Liver (tissue), 9 donors: Measurements from ENCODE around the gene TNFRSF25. TPM values are rescaled to one million over a fixed set of nuclear protein-coding genes. Genes with fewer than 3 reads are reported as not detected.

ENCODE experiments used
- DNase-seq: peaks from one replicate; pipeline ENCODE4 v3.0.0-alpha.2; 2017; ENCODE audit warnings: low spot score
- H3K27ac ChIP-seq, 2 donors: one replicate each; pipeline ENCODE4 v1.7.0; 2013; ENCODE audit warnings: inconsistent platforms in 2 of 2, low read length in 2 of 2, control low read depth in 1 of 2, low read depth in 1 of 2, mild to moderate bottlenecking in 1 of 2
- H3K27me3 ChIP-seq, 4 donors: one replicate each; pipeline versions ENCODE4 v1.6.1 to v1.7.0; 2013; ENCODE audit warnings: low read length in 3 of 4, inconsistent platforms in 1 of 4, mild to moderate bottlenecking in 1 of 4, moderate library complexity in 1 of 4; ENCODE audit not compliant: control insufficient read depth in 4 of 4, insufficient read depth in 4 of 4
- H3K36me3 ChIP-seq, 4 donors: one replicate each; pipeline versions ENCODE4 v1.6.1 to v1.7.0; 2013; ENCODE audit warnings: low read length in 3 of 4, mild to moderate bottlenecking in 3 of 4, low read depth in 1 of 4, moderate library complexity in 1 of 4; ENCODE audit not compliant: control insufficient read depth in 4 of 4, insufficient read depth in 3 of 4
- H3K4me1 ChIP-seq, 4 donors: one replicate each; pipeline versions ENCODE4 v1.6.1 to v1.7.0; 2013; ENCODE audit warnings: low read length in 3 of 4, mild to moderate bottlenecking in 3 of 4, moderate library complexity in 1 of 4; ENCODE audit not compliant: control insufficient read depth in 4 of 4, insufficient read depth in 4 of 4
- H3K4me3 ChIP-seq, 3 donors: one replicate each; pipeline versions ENCODE4 v1.6.1 to v1.7.0; 2013; ENCODE audit warnings: low read length in 3 of 3, control low read depth in 1 of 3, low read depth in 1 of 3, mild to moderate bottlenecking in 1 of 3
- H3K9ac ChIP-seq, 2 donors: one replicate each; pipeline ENCODE4 v1.7.0; 2013; ENCODE audit warnings: low read length in 2 of 2, mild to moderate bottlenecking in 2 of 2, moderate library complexity in 2 of 2, control low read depth in 1 of 2, low read depth in 1 of 2
- H3K9me3 ChIP-seq, 4 donors: one replicate each; pipeline versions ENCODE4 v1.6.1 to v1.7.0; 2013; ENCODE audit warnings: low read length in 3 of 4; ENCODE audit not compliant: control insufficient read depth in 4 of 4
- CTCF ChIP-seq: fragments of 150-350 bp; IDR thresholded peaks from 2 replicates; pipeline ENCODE4 v1.5.1; 2017; ENCODE audit warnings: improper control_type of control experiment, low read depth, low read length; ENCODE audit not compliant: missing input control
- EGR1 ChIP-seq, 2 donors: IDR thresholded peaks; 2 replicates each; pipeline ENCODE4 v1.6.1; 2016 to 2018; ENCODE audit warnings: antibody characterized with exemption in 2 of 2, low read depth in 2 of 2
- FOXA1 ChIP-seq: IDR thresholded peaks from 2 replicates; pipeline ENCODE4 v1.6.1; 2016; ENCODE audit warnings: antibody characterized with exemption
- FOXA2 ChIP-seq: IDR thresholded peaks from 2 replicates; pipeline ENCODE4 v1.6.1; 2016; ENCODE audit warnings: antibody characterized with exemption
- JUND ChIP-seq, 2 donors: IDR thresholded peaks; 2 replicates each; pipeline ENCODE4 v1.6.1; 2016; ENCODE audit warnings: antibody characterized with exemption in 2 of 2
- NR2F2 ChIP-seq: IDR thresholded peaks from 2 replicates; pipeline ENCODE4 v1.6.1; 2016; ENCODE audit warnings: antibody characterized with exemption
- RAD21 ChIP-seq, 2 donors: IDR thresholded peaks; 2 replicates each; pipeline ENCODE4 v1.6.1; 2016; ENCODE audit warnings: antibody characterized with exemption in 2 of 2, mild to moderate bottlenecking in 2 of 2
- REST ChIP-seq: IDR thresholded peaks from 2 replicates; pipeline ENCODE4 v1.6.1; 2016; ENCODE audit warnings: antibody characterized with exemption, mild to moderate bottlenecking
- RXRA ChIP-seq, 2 donors: IDR thresholded peaks; 2 replicates each; pipeline ENCODE4 v1.6.1; 2017 to 2018; ENCODE audit warnings: antibody characterized with exemption in 2 of 2, mild to moderate bottlenecking in 1 of 2
- SP1 ChIP-seq: IDR thresholded peaks from 2 replicates; pipeline ENCODE4 v1.6.1; 2018; ENCODE audit warnings: antibody characterized with exemption, mild to moderate bottlenecking
- ZBTB33 ChIP-seq: IDR thresholded peaks from 2 replicates; pipeline ENCODE4 v1.6.1; 2016; ENCODE audit warnings: antibody characterized with exemption
- WGBS: extraction: QIAGEN DNeasy Blood & Tissue Kit; methylation state at CpG from one replicate; pipeline ENCODE4 v1.1.7; 2013; 5-methylcytosine and 5-hydroxymethylcytosine counted together
- polyA plus RNA-seq, 2 donors: library from polyadenylated mRNA; stranded (reverse) in 1 of 2; unstranded in 1 of 2; fragments of 200-250 nt in 1 of 2; fragments of >200 nt in 1 of 2; fragmentation: Nextera tagmentation in 1 of 2; extraction: Ambion mirVana in 1 of 2; gene quantifications; one replicate each; pipeline versions ENCODE4 v1.2.1 to v1.2.3, GENCODE V29; 2013 to 2015
- total RNA-seq, 2 donors: library from RNA; depleted of rRNA; stranded (reverse); fragments of >200 nt; gene quantifications; one replicate each; pipeline ENCODE4 v1.2.3, GENCODE V29; 2014
- donor health status: healthy.
- donor health status: healthy.
- donor health status: healthy.
- donor health status: healthy.
- donor health status: healthy.

Gene TNFRSF25
- total and polyA plus RNA-seq, 4 donors, result 0.78 to 2.6 (median 2.0) TPM

GRCh38 chr1:6483761-6484117 lies 17.8 kb upstream of the TNFRSF25 start:
- 92% methylated on average over 7 of the region's 7 CpGs for WGBS
- Histone ChIP-seq H3K4me1 (peaks cover 0 to 12% (median 4%) of the 10 kb centered on the region in 4 donors), H3K27me3 (no peaks in the 10 kb centered on the region), H3K4me3 (no peak overlapping the region), H3K36me3 (no peaks in the 10 kb centered on the region), H3K9ac (no peak overlapping the region), H3K9me3 (no peaks in the 10 kb centered on the region), H3K27ac (no peak overlapping the region)
- no peak for DNase-seq
- TF ChIP-seq SP1, result no peak
- TF ChIP-seq CTCF, result no peak
- TF ChIP-seq RAD21 (IDR thresholded peaks at IDR 0.05), result no peak
- TF ChIP-seq RXRA (IDR thresholded peaks at IDR 0.05), result no peak
- no peak for TF ChIP-seq FOXA1
- TF ChIP-seq NR2F2, result no peak
- TF ChIP-seq FOXA2, result no peak

- H3K9me3 ChIP-seq, result no peaks in the 10 kb centered on the region
- H3K4me3 ChIP-seq, result no peak overlapping the region
- no peak for DNase-seq
- no peaks in the 10 kb centered on the region for H3K36me3 ChIP-seq
- H3K9ac ChIP-seq, result no peak overlapping the region
- WGBS, result 77% methylated on average over 14 of the region's 14 CpGs
- peaks cover 0 to 12% (median 4%) of the 10 kb centered on the region in 4 donors for H3K4me1 ChIP-seq
- no peak overlapping the region for H3K27ac ChIP-seq
- no peak for TF ChIP-seq CTCF
- TF ChIP-seq JUND (IDR thresholded peaks at IDR 0.05), result no peak
- no peak for TF ChIP-seq EGR1 (IDR thresholded peaks at IDR 0.05; ENCODE audit: low read depth in 2 of 2)
- no peak for TF ChIP-seq SP1
- no peak for TF ChIP-seq ZBTB33
- H3K27me3 ChIP-seq, result no peaks in the 10 kb centered on the region
These were observed 17.2 kb upstream of the TNFRSF25 start for GRCh38 chr1:6483017-6483760.

- no peak for DNase-seq
- Histone ChIP-seq H3K4me3 (no peak overlapping the region), H3K9me3 (no peaks in the 10 kb centered on the region), H3K27ac (no peak overlapping the region), H3K36me3 (no peaks in the 10 kb centered on the region), H3K4me1 (peaks cover 0 to 12% (median 4%) of the 10 kb centered on the region in 4 donors), H3K9ac (no peak overlapping the region), H3K27me3 (no peaks in the 10 kb centered on the region)
- WGBS, result 82% methylated on average over 5 of the region's 5 CpGs
- TF ChIP-seq ZBTB33 (no peak), REST (no peak), CTCF (no peak)
These were observed 15.8 kb upstream of the TNFRSF25 start for GRCh38 chr1:6481820-6482219.
